Stimulated activated CD4-positive, alpha-beta T cell treated with anti-CD3 and anti-CD28 coated beads, Interleukin-4, amount 100 ng/mL, for 1 hour (primary cell): ENCODE measurements around the gene NRXN3.
A peak's percentile ranks its signal among the peaks of the same experiment; 100 is the strongest.

ENCODE experiments used
- DNase-seq: peaks from one replicate; pipeline ENCODE4 v3.0.0-alpha.2; 2020

The NRXN3 gene

GRCh38 chr14:78849952-78850351, 679.8 kb downstream of the NRXN3 start:
- no peak for DNase-seq

- no peak for DNase-seq
These were observed 681.0 kb downstream of the NRXN3 start for GRCh38 chr14:78851189-78851588.

GRCh38 chr14:78852040-78852439, 681.9 kb downstream of the NRXN3 start:
- no peak for DNase-seq

- no peak for DNase-seq
These were observed 687.8 kb downstream of the NRXN3 start for GRCh38 chr14:78857974-78858373.

- no peak for DNase-seq
These were observed 693.0 kb downstream of the NRXN3 start for GRCh38 chr14:78863143-78863542.

- no peak for DNase-seq
These were observed 702.7 kb downstream of the NRXN3 start for GRCh38 chr14:78872837-78873236.

- no peak for DNase-seq
These were observed 703.4 kb downstream of the NRXN3 start for GRCh38 chr14:78873581-78873980.

- no peak for DNase-seq
These were observed 704.9 kb downstream of the NRXN3 start for GRCh38 chr14:78875049-78875448.

GRCh38 chr14:78885884-78886283, 715.7 kb downstream of the NRXN3 start:
- DNase-seq, result no peak

GRCh38 chr14:78897443-78897842, 727.3 kb downstream of the NRXN3 start:
- DNase-seq, result no peak

GRCh38 chr14:78902010-78902623, 731.9 kb downstream of the NRXN3 start:
- no peak for DNase-seq

GRCh38 chr14:78904094-78904493, 733.9 kb downstream of the NRXN3 start:
- no peak for DNase-seq

- no peak for DNase-seq
These were observed 747.3 kb downstream of the NRXN3 start for GRCh38 chr14:78917462-78917861.

GRCh38 chr14:78921856-78922255, 751.7 kb downstream of the NRXN3 start:
- no peak for DNase-seq

- DNase-seq, result no peak
These were observed 757.1 kb downstream of the NRXN3 start for GRCh38 chr14:78927261-78927660.

GRCh38 chr14:78933166-78933565, 763.0 kb downstream of the NRXN3 start:
- no peak for DNase-seq

GRCh38 chr14:78933948-78934524, 763.9 kb downstream of the NRXN3 start:
- DNase-seq, result no peak

- DNase-seq, result no peak
These were observed 776.8 kb downstream of the NRXN3 start for GRCh38 chr14:78946949-78947348.

- DNase-seq, result no peak
These were observed 777.5 kb downstream of the NRXN3 start for GRCh38 chr14:78947681-78948080.

GRCh38 chr14:78950649-78951048, 780.5 kb downstream of the NRXN3 start:
- no peak for DNase-seq

- no peak for DNase-seq
These were observed 781.4 kb downstream of the NRXN3 start for GRCh38 chr14:78951602-78952001.

- DNase-seq, result peak; percentile 48
These were observed 789.6 kb downstream of the NRXN3 start for GRCh38 chr14:78959674-78960264.

- DNase-seq, result no peak
These were observed 797.1 kb downstream of the NRXN3 start for GRCh38 chr14:78967111-78967809.

- DNase-seq, result no peak
These were observed 798.1 kb downstream of the NRXN3 start for GRCh38 chr14:78968265-78968664.
